ENCODE results near the gene QRFPR.

- TF ChIP-seq POLR2A (IDR thresholded peaks at IDR 0.05) (no peak), CTCF (IDR thresholded peaks at IDR 0.05) (no peak)
These were observed 41.5 kb downstream of the QRFPR start for GRCh38 chr4:121339307-121339706.

Measured in uterus (tissue), 2 donors.